ENCODE results near the gene LMF1.

Gene LMF1

GRCh38 chr16:967077-967541 is 3.7 kb downstream of the LMF1 start:
- H3K27ac ChIP-seq: no peak overlapping the region
- no peaks in the 10 kb centered on the region for H3K36me3 ChIP-seq
- no peak for TF ChIP-seq CTCF (IDR thresholded peaks at IDR 0.05; ENCODE audit: low read depth, low read length)
- H3K27me3 ChIP-seq (ENCODE audit: insufficient read depth, low read depth, severe bottlenecking): no peaks in the 10 kb centered on the region
- DNase-seq: no peak
- no peaks in the 10 kb centered on the region for H3K9me3 ChIP-seq (ENCODE audit: severe bottlenecking)
- H3K4me3 ChIP-seq (ENCODE audit: low read depth, low read length): no peak overlapping the region

GRCh38 chr16:966505-966904 is 4.3 kb downstream of the LMF1 start:
- no peaks in the 10 kb centered on the region for H3K36me3 ChIP-seq
- H3K9me3 ChIP-seq (ENCODE audit: severe bottlenecking): no peaks in the 10 kb centered on the region
- DNase-seq: no peak
- TF ChIP-seq CTCF (IDR thresholded peaks at IDR 0.05; ENCODE audit: low read depth, low read length): no peak
- no peaks in the 10 kb centered on the region for H3K27me3 ChIP-seq (ENCODE audit: insufficient read depth, low read depth, severe bottlenecking)
- H3K27ac ChIP-seq: no peak overlapping the region
- no peak overlapping the region for H3K4me3 ChIP-seq (ENCODE audit: low read depth, low read length)

- H3K27me3 ChIP-seq (ENCODE audit: insufficient read depth, low read depth, severe bottlenecking): no peaks in the 10 kb centered on the region
- no peak for TF ChIP-seq CTCF (IDR thresholded peaks at IDR 0.05; ENCODE audit: low read depth, low read length)
- H3K9me3 ChIP-seq (ENCODE audit: severe bottlenecking): no peaks in the 10 kb centered on the region
- H3K27ac ChIP-seq: no peak overlapping the region
- DNase-seq: no peak
- H3K36me3 ChIP-seq: no peaks in the 10 kb centered on the region
- H3K4me3 ChIP-seq (ENCODE audit: low read depth, low read length): no peak overlapping the region
Observed at GRCh38 chr16:966035-966434, 4.7 kb downstream of the LMF1 start.

DNA sequence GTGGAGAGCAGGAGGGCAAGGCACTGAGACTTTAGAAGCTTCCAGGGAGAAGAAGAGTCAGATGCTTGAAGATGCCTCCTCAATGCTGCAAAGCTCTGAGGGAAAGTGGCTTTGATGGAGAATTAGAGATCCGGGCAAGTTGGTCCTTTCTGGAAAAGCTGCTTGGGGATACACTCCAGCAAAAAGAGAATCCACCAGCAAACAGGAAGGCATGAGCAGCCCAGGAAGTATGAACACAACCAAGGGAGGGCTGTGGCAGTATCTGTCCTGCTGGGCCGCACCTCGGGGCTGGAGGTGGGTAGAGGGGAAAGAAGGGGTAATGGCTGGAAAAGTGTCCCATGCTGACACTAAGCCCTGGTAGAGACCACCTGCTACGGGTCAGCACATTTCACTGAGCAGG is 5.3 kb downstream of the LMF1 start:
- H3K27me3 ChIP-seq (ENCODE audit: insufficient read depth, low read depth, severe bottlenecking): no peaks in the 10 kb centered on the region
- H3K9me3 ChIP-seq (ENCODE audit: severe bottlenecking): no peaks in the 10 kb centered on the region
- no peaks in the 10 kb centered on the region for H3K36me3 ChIP-seq
- TF ChIP-seq CTCF (IDR thresholded peaks at IDR 0.05; ENCODE audit: low read depth, low read length): no peak
- H3K27ac ChIP-seq: no peak overlapping the region
- DNase-seq: no peak
- no peak overlapping the region for H3K4me3 ChIP-seq (ENCODE audit: low read depth, low read length)

- H3K9me3 ChIP-seq (ENCODE audit: severe bottlenecking): no peaks in the 10 kb centered on the region
- no peak for DNase-seq
- no peak overlapping the region for H3K4me3 ChIP-seq (ENCODE audit: low read depth, low read length)
- H3K27me3 ChIP-seq (ENCODE audit: insufficient read depth, low read depth, severe bottlenecking): no peaks in the 10 kb centered on the region
- H3K27ac ChIP-seq: no peak overlapping the region
- no peaks in the 10 kb centered on the region for H3K36me3 ChIP-seq
- no peak for TF ChIP-seq CTCF (IDR thresholded peaks at IDR 0.05; ENCODE audit: low read depth, low read length)
Observed at GRCh38 chr16:965036-965395, 5.8 kb downstream of the LMF1 start.

GRCh38 chr16:964356-965035 is 6.3 kb downstream of the LMF1 start:
- Histone ChIP-seq H3K36me3 (no peaks in the 10 kb centered on the region), H3K27me3 (ENCODE audit: insufficient read depth, low read depth, severe bottlenecking) (no peaks in the 10 kb centered on the region), H3K9me3 (ENCODE audit: severe bottlenecking) (no peaks in the 10 kb centered on the region), H3K27ac (no peak overlapping the region), H3K4me3 (ENCODE audit: low read depth, low read length) (no peak overlapping the region)
- TF ChIP-seq CTCF (IDR thresholded peaks at IDR 0.05; ENCODE audit: low read depth, low read length): no peak
- no peak for DNase-seq
